Measurements from ENCODE around the gene CCT3.

DNA sequence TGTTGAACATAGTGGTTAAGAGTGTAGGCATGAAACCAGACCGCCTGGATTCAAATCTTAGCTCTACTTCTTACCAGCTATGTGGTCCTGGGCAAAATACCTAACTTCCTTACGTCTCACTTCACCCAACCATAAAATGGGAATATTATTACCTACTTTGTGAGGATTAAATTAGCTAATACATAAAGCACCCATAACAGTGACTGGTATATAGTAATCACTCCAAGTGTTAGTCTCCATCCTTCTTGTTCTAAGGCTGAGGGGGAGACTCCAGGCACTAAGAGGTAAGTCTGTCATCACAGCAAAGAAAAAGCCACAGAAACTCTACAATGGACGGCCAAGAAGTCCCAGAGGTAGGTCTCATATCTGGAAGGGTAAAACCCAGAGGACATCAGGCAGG, 58.3 kb downstream of the CCT3 start:
- TF ChIP-seq, protein P1, sequence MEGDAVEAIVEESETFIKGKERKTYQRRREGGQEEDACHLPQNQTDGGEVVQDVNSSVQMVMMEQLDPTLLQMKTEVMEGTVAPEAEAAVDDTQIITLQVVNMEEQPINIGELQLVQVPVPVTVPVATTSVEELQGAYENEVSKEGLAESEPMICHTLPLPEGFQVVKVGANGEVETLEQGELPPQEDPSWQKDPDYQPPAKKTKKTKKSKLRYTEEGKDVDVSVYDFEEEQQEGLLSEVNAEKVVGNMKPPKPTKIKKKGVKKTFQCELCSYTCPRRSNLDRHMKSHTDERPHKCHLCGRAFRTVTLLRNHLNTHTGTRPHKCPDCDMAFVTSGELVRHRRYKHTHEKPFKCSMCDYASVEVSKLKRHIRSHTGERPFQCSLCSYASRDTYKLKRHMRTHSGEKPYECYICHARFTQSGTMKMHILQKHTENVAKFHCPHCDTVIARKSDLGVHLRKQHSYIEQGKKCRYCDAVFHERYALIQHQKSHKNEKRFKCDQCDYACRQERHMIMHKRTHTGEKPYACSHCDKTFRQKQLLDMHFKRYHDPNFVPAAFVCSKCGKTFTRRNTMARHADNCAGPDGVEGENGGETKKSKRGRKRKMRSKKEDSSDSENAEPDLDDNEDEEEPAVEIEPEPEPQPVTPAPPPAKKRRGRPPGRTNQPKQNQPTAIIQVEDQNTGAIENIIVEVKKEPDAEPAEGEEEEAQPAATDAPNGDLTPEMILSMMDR (IDR thresholded peaks at IDR 0.05; ENCODE audit: low read depth, low read length, missing input control): no peak
- TF ChIP-seq EGR1 (IDR thresholded peaks at IDR 0.05; ENCODE audit: low read depth in 2 of 2) (no peak), TAF1 (conservative IDR thresholded peaks at IDR 0.05) (no peak), ZBTB33 (IDR thresholded peaks at IDR 0.05) (no peak), SP1 (IDR thresholded peaks at IDR 0.05) (no peak), RXRA (IDR thresholded peaks at IDR 0.05) (no peak), YY1 (IDR thresholded peaks at IDR 0.05) (no peak), RAD21 (IDR thresholded peaks at IDR 0.05) (no peak), JUND (IDR thresholded peaks at IDR 0.05) (no peak)
- TF ChIP-seq, protein P2, sequence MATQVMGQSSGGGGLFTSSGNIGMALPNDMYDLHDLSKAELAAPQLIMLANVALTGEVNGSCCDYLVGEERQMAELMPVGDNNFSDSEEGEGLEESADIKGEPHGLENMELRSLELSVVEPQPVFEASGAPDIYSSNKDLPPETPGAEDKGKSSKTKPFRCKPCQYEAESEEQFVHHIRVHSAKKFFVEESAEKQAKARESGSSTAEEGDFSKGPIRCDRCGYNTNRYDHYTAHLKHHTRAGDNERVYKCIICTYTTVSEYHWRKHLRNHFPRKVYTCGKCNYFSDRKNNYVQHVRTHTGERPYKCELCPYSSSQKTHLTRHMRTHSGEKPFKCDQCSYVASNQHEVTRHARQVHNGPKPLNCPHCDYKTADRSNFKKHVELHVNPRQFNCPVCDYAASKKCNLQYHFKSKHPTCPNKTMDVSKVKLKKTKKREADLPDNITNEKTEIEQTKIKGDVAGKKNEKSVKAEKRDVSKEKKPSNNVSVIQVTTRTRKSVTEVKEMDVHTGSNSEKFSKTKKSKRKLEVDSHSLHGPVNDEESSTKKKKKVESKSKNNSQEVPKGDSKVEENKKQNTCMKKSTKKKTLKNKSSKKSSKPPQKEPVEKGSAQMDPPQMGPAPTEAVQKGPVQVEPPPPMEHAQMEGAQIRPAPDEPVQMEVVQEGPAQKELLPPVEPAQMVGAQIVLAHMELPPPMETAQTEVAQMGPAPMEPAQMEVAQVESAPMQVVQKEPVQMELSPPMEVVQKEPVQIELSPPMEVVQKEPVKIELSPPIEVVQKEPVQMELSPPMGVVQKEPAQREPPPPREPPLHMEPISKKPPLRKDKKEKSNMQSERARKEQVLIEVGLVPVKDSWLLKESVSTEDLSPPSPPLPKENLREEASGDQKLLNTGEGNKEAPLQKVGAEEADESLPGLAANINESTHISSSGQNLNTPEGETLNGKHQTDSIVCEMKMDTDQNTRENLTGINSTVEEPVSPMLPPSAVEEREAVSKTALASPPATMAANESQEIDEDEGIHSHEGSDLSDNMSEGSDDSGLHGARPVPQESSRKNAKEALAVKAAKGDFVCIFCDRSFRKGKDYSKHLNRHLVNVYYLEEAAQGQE (IDR thresholded peaks at IDR 0.05): no peak

All from liver (tissue), 3 donors.